A204.1 (cell line): Measurements from ENCODE around the gene RALGPS2.
A peak's percentile ranks its signal among the peaks of the same experiment; 100 is the strongest.
"Not testable (repeated sequence)": the region's sequence is repeated elsewhere in the genome, so short reads cannot be mapped to it uniquely, and the experiment has no call there.

Source experiments
- FAIRE-seq: peaks from 2 replicates; lab custom pipeline; 2012; peaks lifted over from hg19 to GRCh38; lab: Jason Lieb, UNC

RALGPS2 gene

GRCh38 chr1:178781533-178782330 is 56.7 kb downstream of the RALGPS2 start:
- FAIRE-seq: no peak

DNA sequence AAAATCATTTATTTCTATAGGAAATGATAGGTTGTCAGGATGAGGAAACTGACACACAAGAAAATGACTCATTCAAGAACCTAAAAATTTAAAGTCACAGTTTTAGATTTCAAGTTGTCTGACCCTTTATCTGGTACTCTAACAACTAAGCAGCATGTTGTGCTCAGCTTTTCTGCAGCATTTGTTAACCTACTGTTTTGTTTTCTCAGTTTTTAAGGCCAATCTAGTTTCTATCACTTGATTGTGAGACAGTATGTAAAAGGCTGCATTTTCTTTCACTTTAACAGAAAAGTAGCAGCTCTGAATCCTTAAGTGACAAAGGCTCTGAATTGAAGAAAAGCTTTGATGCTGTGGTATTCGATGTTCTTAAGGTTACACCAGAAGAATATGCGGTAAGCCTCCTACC is 59.1 kb downstream of the RALGPS2 start:
- no peak for FAIRE-seq

DNA sequence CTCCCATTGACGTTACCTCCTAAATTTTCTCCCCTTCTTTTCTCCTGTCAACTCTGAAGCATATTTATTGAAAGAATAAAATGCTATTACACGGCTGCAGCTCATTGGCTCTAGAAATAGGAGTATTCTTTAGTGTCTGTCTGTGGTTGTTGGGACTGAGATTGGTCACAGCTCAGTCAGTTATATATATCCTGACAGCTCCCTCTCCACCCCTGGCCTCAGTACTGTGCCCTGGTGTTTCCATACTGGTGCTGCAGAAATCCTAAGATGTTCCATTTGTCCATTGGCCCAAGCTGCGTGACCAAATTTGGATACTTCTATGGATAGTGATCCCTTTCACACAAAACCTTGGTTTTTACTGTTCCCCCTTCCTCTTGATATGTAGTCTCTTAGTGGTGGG is 67.3 kb downstream of the RALGPS2 start:
- FAIRE-seq: no peak

- FAIRE-seq: no peak
Measured at GRCh38 chr1:178796013-178796412, 71.0 kb downstream of the RALGPS2 start.

DNA sequence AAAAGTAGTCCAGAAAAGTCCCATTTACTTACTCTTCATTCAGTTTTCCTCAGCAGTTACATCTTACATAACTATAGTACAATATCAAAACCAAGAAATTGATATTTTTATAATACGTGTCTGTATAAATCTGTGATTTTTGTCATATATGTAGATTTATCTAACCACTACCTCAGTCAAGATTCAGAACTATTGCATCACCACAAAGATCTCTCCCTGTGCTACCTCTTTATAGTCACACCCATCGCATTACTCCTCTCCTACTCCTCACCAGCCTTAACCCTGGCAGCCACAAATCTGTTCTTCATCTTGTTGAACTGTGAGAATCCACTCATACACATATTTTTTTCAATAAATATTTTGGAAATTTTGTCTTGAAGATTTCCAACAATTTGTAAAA is 72.5 kb downstream of the RALGPS2 start:
- FAIRE-seq: no peak

DNA sequence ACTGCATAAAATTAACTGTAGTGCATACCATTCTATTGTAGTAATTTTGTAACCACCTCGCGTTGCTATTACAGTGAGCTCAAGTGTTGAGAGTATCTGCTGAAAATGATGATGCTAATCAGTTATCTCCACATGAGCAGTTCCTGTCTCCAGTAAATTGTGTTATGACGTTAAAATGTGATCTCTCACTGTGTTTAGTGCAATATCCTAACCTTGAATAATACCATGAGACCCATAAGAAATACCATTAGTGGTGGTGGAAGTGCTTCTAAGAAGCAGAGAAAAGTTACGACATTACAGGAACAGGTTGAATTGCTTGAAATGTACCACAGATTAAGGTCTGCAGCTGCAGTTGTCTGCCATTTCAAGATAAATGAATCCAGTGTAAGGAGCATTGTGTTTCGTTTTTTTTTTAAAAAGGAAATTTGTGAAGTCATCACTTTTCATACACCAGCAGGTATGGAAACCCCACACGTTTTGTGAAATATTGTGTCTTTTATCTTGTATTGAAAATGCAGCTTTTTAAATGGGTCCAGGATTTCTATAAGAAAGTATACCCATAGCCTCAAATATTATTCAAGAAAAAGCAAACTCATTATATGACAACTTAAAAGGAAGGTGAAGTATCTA is 73.3 kb downstream of the RALGPS2 start:
- no peak for FAIRE-seq

GRCh38 chr1:178802873-178803272 is 77.8 kb downstream of the RALGPS2 start:
- no peak for FAIRE-seq

DNA sequence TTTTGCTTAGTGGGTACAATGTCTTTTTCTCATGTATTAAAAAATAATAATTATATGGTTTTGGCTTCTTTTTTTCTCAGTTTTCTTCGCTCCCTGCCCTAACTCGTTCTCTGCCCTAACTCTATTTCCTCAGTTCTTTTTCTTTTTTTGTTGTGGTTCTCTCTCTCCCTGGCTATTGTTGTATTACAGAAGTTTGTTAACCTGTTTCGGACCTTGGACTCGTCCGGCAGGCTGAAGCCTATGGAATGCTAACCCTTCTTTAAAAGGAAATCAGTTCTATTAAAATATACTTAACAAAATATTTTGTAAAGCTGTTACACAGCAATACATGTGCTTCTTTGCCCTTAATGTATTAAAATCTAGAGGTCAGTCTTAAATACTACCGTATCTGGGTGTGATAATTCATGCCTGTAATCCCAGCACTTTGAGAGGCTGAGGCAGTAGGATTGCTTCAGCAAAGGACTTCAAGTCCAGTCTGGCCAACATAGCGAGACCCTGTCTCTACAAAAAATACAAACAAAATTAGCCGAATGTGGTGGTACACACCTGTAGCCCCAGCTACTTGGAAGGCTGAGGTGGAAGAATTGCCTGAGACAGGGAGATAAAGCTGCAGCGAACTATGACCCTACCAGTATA is 81.7 kb downstream of the RALGPS2 start:
- no peak for FAIRE-seq

DNA sequence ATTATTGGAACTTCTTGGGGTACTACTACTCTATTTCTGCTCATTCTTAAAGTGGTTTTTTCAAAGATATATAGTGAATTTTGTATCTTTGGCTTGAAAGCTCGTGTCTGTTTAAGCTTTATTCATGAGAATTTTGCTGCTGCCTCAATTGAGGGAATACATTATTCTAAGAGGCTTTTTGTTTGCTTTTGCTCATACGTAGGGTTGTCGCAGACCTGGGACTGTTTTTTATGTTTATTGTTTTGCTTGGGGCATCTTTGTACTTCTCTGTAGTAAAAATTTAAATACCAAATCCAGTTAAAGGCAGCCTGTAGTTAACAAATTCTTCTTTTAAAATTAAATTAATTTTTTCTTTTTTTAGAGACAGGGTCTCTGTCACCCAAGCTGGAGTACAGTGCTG is 83.5 kb downstream of the RALGPS2 start:
- FAIRE-seq: no peak

DNA sequence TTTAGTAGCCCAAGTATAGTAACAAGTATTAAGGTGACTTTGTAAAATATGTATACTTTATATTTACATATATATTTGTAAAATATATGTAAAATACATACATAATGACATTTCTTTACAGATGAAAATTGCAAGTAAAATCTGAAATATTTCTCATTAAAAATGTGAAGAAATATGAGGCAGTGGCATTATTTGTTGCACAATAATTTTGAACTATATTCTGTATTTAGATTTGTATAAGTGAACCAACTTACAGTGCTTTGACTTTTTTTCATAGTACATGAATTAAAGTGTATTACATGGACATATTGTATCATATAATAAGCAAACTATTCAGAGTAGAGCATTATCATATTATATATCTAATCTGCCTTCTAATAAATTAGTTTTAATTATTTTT is 85.5 kb downstream of the RALGPS2 start:
- peak; percentile 63 for FAIRE-seq

GRCh38 chr1:178818416-178818815 is 93.4 kb downstream of the RALGPS2 start:
- FAIRE-seq: no peak

- no peak for FAIRE-seq
Measured at GRCh38 chr1:178819123-178819522, 94.1 kb downstream of the RALGPS2 start.

GRCh38 chr1:178821134-178821866 is 96.3 kb downstream of the RALGPS2 start:
- no peak for FAIRE-seq

GRCh38 chr1:178825167-178825566 is 100.1 kb downstream of the RALGPS2 start:
- no peak for FAIRE-seq

DNA sequence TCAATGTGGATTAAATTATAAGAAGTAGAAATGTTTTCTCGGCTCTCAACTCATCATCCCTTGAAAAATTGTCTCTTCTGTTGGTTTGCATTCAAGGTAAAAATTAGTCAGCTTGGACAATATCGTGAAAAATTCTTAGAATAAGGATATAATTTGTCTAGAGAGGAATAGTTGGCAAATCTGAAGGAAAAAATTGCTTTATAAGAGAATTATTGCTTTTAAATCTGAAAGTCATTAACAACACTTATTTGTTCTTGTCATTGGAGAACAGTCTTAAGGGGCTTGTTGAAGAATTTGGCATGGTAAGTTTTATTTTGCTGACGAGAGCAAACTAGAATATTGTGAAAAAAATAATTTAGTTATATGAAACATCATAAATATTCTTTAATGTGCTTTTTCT is 119.4 kb downstream of the RALGPS2 start:
- no peak for FAIRE-seq

DNA sequence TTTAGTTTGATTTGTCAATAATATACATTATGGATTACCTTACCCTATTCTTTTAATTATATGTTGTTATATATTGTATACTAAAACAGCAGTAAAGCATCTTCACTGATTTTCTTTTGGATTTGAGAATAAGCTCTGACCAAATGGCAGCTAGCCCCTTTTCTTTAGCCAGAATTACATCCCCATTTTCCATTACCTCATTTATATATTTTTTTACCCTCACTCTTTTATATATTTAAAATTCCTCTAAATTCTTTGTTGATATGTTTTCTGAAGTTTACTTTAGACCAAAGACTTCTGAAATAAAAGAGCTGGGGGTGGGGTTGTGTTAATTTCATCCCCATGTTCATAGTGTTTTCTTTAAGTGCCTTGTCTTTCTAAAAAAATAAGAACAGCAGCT is 121.3 kb downstream of the RALGPS2 start:
- FAIRE-seq: no peak

GRCh38 chr1:178847396-178847849 is 122.4 kb downstream of the RALGPS2 start:
- no peak for FAIRE-seq

DNA sequence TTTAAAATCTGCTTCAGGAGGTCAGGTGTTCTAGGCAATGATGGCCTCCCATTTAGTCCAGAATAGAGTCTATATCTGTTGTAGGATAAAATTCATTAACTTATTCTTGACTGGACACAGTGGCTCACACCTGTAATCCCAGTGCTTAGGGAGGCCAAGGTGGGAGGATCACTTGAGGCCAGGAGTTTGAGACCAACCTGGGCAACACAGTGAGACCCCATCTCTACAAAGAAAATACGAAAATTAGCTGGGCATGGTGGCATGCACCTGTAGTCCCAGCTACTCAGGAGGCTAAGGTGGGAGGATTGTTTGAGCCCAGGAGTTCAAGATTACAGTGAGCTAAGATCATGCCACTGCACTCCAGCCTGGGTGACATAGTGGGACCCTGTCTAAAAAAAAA is 122.9 kb downstream of the RALGPS2 start:
- FAIRE-seq: not testable (repeated sequence)

- no peak for FAIRE-seq
Measured at GRCh38 chr1:178849918-178850317, 124.9 kb downstream of the RALGPS2 start.

DNA sequence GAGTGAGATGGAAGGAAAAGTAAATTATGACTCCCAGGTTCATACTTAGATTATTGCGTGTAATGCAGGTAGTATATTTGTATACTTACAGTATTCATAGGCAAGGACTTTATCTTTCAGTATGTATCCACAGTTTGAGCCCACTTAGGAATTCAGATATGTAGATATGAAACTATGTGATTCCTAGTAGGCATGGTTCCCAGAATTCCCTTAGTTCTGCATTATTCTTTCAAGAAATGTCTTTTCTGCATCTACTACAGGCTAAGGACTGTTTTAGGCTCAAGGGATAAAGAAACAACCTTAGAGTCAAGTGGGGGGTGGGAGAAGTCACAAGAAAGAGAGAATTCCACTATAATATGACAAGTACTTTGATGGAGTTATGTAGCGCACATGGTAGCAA is 132.1 kb downstream of the RALGPS2 start:
- no peak for FAIRE-seq

DNA sequence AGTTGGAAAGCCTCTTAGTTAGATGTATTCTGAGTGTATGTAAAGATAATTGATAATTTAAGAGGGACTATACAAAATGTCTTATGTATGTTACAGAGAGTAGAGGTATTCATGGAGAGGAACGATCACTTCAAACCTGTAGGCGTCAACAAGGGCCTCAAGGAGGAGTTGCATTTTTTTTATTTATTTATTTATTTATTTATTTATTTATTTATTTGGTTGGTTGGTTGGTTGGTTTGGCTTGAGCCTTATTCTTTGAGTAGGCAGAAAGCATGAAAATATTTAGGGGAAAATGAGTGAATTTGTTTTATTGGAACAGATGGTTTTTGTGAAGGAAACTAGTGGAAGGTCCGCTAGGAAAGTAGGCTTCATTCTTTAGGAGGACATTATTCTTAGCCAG is 137.4 kb downstream of the RALGPS2 start:
- FAIRE-seq: no peak

DNA sequence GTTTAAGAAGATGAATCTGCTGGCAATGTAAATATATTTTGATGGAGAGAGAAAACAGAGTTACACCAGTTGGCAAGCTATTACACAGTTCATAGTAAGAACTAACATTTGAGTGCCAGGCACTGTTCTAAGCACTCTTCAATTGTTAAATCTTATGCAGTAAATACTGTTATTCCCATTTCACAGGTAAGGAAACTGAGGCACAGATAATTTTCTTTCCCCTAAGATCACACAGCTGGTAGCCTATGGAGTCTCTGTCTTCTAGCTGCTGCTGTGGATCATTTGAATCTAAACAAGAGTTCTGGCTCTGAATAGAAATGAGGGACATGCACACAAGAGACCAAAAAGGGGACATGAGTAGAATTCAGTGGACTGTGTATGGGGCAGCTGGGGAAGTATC is 137.8 kb downstream of the RALGPS2 start:
- no peak for FAIRE-seq

DNA sequence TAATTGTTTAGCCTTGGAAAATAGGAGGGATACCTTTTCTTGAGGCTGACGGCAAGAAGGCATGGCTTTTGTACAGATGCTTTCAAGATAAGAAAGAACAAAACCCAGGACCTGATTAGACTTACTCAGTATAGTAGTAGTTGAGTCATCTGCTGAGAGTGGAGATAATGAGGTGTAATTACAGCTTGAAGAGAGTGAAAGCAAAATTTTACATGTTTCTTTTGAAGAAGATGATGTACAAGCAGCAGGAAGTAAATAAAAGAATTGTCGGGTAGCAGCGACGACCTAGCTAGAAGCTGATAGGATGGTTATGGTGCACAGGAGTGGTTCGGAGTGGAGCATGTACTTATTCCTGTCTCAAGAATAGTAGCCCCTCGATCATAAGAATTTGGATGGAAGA is 139.3 kb downstream of the RALGPS2 start:
- no peak for FAIRE-seq
